ENCODE results near the gene AIF1L. TPM values are rescaled to one million over a fixed set of nuclear protein-coding genes. Genes with fewer than 3 reads are reported as not detected.
A peak's percentile ranks its signal among the peaks of the same experiment; 100 is the strongest.

Gene AIF1L
- total RNA-seq, 1 experiment from 2014 or later: 6.0 TPM

- Histone ChIP-seq H3K36me3 (ENCODE audit: control insufficient read depth, insufficient read depth, low read length) (no peaks in the 10 kb centered on the region), H3K4me1 (ENCODE audit: control insufficient read depth, insufficient read depth, low read length) (no peaks in the 10 kb centered on the region), H3K27ac (ENCODE audit: low read length) (no peak overlapping the region), H3K9me3 (ENCODE audit: control insufficient read depth, insufficient read depth, low read depth, low read length) (no peaks in the 10 kb centered on the region), H3K4me3 (ENCODE audit: low read depth in 2 of 2, low read length in 2 of 2) (no peak overlapping the region), H3K27me3 (ENCODE audit: control insufficient read depth, insufficient read depth, low read length) (no peaks in the 10 kb centered on the region)
- POLR2A ChIA-PET: no interaction called here
- no peak for DNase-seq (ENCODE audit: low read depth, low spot score)
- CTCF ChIA-PET: interaction anchor here (1.2 kb wide), 1 partner anchor 31 kb away, joined by 3 read pairs; no protein-coding TSS in a partner anchor
- ATAC-seq: 0 out of 2 replicates have a peak, but pooled peaks have one; percentile 12
- no TSS peak for BruUV-seq (replicated peaks)
- intact Hi-C loops (cut with micrococcal nuclease; ENCODE audit: unreplicated experiment): no loop called here
- TF ChIP-seq REST (IDR thresholded peaks at IDR 0.05; ENCODE audit: insufficient read depth in 1 of 2, low read depth in 2 of 2, low read length in 1 of 2): no peak
- no peak for TF ChIP-seq TCF7L2 (IDR thresholded peaks at IDR 0.05; ENCODE audit: low read depth, low read length)
- TF ChIP-seq, protein P1, sequence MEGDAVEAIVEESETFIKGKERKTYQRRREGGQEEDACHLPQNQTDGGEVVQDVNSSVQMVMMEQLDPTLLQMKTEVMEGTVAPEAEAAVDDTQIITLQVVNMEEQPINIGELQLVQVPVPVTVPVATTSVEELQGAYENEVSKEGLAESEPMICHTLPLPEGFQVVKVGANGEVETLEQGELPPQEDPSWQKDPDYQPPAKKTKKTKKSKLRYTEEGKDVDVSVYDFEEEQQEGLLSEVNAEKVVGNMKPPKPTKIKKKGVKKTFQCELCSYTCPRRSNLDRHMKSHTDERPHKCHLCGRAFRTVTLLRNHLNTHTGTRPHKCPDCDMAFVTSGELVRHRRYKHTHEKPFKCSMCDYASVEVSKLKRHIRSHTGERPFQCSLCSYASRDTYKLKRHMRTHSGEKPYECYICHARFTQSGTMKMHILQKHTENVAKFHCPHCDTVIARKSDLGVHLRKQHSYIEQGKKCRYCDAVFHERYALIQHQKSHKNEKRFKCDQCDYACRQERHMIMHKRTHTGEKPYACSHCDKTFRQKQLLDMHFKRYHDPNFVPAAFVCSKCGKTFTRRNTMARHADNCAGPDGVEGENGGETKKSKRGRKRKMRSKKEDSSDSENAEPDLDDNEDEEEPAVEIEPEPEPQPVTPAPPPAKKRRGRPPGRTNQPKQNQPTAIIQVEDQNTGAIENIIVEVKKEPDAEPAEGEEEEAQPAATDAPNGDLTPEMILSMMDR (IDR thresholded peaks at IDR 0.05): no peak
- TF ChIP-seq SIN3A (IDR thresholded peaks at IDR 0.05; ENCODE audit: borderline replicate concordance, insufficient read depth, low read depth, low read length): no peak
- no peak for TF ChIP-seq POLR2AphosphoS5 (IDR thresholded peaks at IDR 0.05; ENCODE audit: low read depth, low read length)
- in situ Hi-C loops (cut with HindIII; ENCODE audit: low pct_unique_long_range_greater_than_20kb, low sequenced_read_pairs): no loop called here
Observed at GRCh38 chr9:131067625-131068024, 28.7 kb upstream of the AIF1L start.

DNA sequence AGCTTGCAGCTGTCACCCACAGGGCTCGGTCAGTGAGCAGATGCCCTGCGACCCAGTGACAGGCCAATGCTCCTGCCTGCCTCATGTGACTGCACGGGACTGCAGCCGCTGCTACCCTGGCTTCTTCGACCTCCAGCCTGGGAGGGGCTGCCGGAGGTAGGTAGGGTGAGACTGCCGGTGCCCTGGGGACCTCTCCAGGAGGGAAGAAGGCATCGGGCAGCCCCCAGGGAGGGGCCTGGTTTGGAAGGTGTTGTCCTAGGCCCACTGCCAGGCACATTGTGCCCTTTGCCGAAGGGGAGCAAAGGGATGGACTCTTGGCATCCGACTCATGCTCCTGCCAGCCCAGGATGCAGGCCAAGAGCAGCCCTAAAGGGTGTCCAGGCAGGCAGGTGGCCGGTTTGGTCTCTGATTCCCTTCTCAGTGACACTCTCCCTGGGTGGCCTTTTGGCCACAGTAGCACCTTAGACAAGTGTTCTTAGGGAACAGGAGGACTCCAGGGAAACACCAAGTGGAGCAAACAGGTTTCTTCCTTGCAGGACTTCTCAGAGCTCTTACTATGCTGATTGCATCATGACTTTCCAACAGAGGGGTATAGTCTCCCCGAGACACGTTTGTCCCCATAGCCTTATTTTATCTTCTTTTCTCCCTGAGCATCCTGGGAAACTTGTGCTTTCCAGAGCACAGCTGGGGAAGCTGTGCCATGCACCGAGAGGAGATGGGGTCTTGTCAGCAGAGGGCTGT, 28.1 kb upstream of the AIF1L start:
- Histone ChIP-seq H3K36me3 (ENCODE audit: control insufficient read depth, insufficient read depth, low read length) (no peaks in the 10 kb centered on the region), H3K27ac (ENCODE audit: low read length) (no peak overlapping the region), H3K9me3 (ENCODE audit: control insufficient read depth, insufficient read depth, low read depth, low read length) (no peaks in the 10 kb centered on the region), H3K4me1 (ENCODE audit: control insufficient read depth, insufficient read depth, low read length) (no peaks in the 10 kb centered on the region), H3K4me3 (ENCODE audit: low read depth in 2 of 2, low read length in 2 of 2) (no peak overlapping the region), H3K27me3 (ENCODE audit: control insufficient read depth, insufficient read depth, low read length) (no peaks in the 10 kb centered on the region)
- intact Hi-C loops (cut with micrococcal nuclease; ENCODE audit: unreplicated experiment): no loop called here
- ATAC-seq (no peak), DNase-seq (ENCODE audit: low read depth, low spot score) (no peak)
- in situ Hi-C loops (cut with HindIII; ENCODE audit: low pct_unique_long_range_greater_than_20kb, low sequenced_read_pairs): no loop called here
- TF ChIP-seq, protein P1 (IDR thresholded peaks at IDR 0.05): no peak
- TF ChIP-seq REST (IDR thresholded peaks at IDR 0.05; ENCODE audit: insufficient read depth in 1 of 2, low read depth in 2 of 2, low read length in 1 of 2): no peak
- no peak for TF ChIP-seq POLR2AphosphoS5 (IDR thresholded peaks at IDR 0.05; ENCODE audit: low read depth, low read length)
- BruUV-seq (replicated peaks): no TSS peak
- CTCF ChIA-PET: interaction anchor here (1.2 kb wide), 1 partner anchor 30 kb away, joined by 3 read pairs; no protein-coding TSS in a partner anchor
- POLR2A ChIA-PET: no interaction called here

Measured in Panc1 (cell line).